Peyer's patch (tissue), 4 donors: ENCODE data around the gene CCDC38. TPM values are rescaled to one million over a fixed set of nuclear protein-coding genes. Genes with fewer than 3 reads are reported as not detected.

Experiments
- DNase-seq, 3 donors: peaks; one replicate each; pipeline ENCODE4 v3.0.0-alpha.2; 2017 to 2019
- H3K27ac ChIP-seq, 4 donors: fragments of 200-600 bp; sonication (generic); one replicate each; pipeline ENCODE4 v1.5.1; 2016 to 2019
- H3K27me3 ChIP-seq, 2 donors: fragments of 200-600 bp; sonication (generic); one replicate each; pipeline ENCODE4 v1.5.1; 2019
- H3K36me3 ChIP-seq, 3 donors: fragments of 200-600 bp; sonication (generic); one replicate each; pipeline ENCODE4 v1.5.1; 2016 to 2019
- H3K4me1 ChIP-seq, 4 donors: fragments of 200-600 bp; sonication (generic); one replicate each; pipeline ENCODE4 v1.5.1; 2016 to 2019
- H3K4me3 ChIP-seq, 4 donors: fragments of 200-600 bp; sonication (generic); 1 replicate in 3 of 4; 2 replicates in 1 of 4; pipeline ENCODE4 v1.5.1; 2016 to 2019; ENCODE audit warnings: mild to moderate bottlenecking in 1 of 4
- H3K9me3 ChIP-seq, 4 donors: fragments of 200-600 bp; sonication (generic); one replicate each; pipeline ENCODE4 v1.5.1; 2016 to 2019; ENCODE audit warnings: mild to moderate bottlenecking in 1 of 4
- POLR2A ChIP-seq, 2 donors: fragments of 450-650 bp; IDR thresholded peaks; one replicate each; pipeline ENCODE4 v1.5.1; 2017; ENCODE audit warnings: antibody characterized with exemption in 2 of 2, mild to moderate bottlenecking in 2 of 2, moderate library complexity in 2 of 2
- total RNA-seq, 4 donors: library from RNA; depleted of rRNA; stranded (reverse); fragments of >200 nt; gene quantifications; one replicate each; pipeline ENCODE4 v1.1.0, GENCODE V29; 2016
- TF ChIP-seq, protein P1 (sequence below), 6 experiments: fragments of 450-650 bp in 4 of 6; fragments of 200-600 bp in 2 of 6; sonication (generic) in 1 of 6; IDR thresholded peaks; one replicate each; pipeline ENCODE4 v1.5.1; 2017 to 2019; ENCODE audit warnings: antibody characterized with exemption in 6 of 6, mild to moderate bottlenecking in 3 of 6, moderate library complexity in 1 of 6

CCDC38 gene
- total RNA-seq, 4 donors from 2014 or later, result not detected

DNA sequence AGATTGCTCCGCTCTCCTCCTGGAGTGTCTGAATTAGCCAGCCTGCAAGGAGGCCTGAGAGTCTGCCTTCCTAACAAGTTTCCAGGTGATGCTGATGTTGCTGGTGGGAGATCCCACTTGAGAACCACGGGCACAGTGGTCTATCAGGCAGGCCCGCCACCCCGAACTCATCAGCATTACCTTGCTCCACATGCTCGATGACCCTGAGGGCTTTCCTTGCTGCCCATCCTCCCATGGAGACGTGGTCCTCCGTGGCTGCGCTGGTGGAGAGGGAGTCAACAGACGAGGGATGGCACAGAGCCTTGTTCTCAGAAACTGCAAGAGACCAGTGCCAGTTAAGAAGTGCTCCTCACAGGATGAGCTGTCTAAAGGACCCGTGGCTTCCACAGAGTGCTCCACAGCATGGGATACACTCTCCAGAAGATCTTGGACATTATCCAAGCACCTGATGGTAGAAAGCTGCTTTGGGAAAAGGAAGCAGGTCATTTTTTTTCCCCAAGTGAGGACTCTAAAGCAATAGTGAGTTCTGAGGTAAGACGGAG is 35.4 kb upstream of the CCDC38 start:
- H3K4me1 ChIP-seq, result peaks cover 0 to 5% (median 0%) of the 10 kb centered on the region in 4 donors
- no peak overlapping the region for H3K27ac ChIP-seq
- no peak for TF ChIP-seq POLR2A (IDR thresholded peaks at IDR 0.05)
- TF ChIP-seq, protein P1, sequence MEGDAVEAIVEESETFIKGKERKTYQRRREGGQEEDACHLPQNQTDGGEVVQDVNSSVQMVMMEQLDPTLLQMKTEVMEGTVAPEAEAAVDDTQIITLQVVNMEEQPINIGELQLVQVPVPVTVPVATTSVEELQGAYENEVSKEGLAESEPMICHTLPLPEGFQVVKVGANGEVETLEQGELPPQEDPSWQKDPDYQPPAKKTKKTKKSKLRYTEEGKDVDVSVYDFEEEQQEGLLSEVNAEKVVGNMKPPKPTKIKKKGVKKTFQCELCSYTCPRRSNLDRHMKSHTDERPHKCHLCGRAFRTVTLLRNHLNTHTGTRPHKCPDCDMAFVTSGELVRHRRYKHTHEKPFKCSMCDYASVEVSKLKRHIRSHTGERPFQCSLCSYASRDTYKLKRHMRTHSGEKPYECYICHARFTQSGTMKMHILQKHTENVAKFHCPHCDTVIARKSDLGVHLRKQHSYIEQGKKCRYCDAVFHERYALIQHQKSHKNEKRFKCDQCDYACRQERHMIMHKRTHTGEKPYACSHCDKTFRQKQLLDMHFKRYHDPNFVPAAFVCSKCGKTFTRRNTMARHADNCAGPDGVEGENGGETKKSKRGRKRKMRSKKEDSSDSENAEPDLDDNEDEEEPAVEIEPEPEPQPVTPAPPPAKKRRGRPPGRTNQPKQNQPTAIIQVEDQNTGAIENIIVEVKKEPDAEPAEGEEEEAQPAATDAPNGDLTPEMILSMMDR (IDR thresholded peaks at IDR 0.05), result no peak
- H3K4me3 ChIP-seq, result no peak overlapping the region
- no peak for DNase-seq
- no peaks in the 10 kb centered on the region for H3K36me3 ChIP-seq
- no peaks in the 10 kb centered on the region for H3K9me3 ChIP-seq
- no peaks in the 10 kb centered on the region for H3K27me3 ChIP-seq

DNA sequence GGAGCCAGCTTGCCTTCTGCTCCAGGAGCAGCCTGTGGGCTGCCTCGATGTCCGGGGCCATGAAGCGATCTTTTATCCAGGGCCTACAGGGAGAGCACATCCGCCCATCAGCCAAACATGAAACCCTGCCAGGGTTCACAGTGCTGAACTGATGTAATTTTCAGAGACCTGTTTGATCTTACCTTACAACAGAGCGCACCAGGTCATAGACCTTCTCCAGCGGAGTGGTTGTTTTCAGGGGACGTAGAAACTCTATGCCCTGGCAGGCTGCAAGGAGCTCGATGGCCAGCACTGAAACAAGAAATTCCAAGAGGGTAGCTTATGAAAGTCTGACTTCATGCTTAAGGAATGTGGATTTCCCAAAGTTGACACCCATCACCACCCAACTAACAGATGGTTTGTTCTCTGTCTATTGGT is 34.0 kb upstream of the CCDC38 start:
- TF ChIP-seq POLR2A (IDR thresholded peaks at IDR 0.05), result no peak
- TF ChIP-seq, protein P1 (IDR thresholded peaks at IDR 0.05), result no peak
- Histone ChIP-seq H3K9me3 (no peaks in the 10 kb centered on the region), H3K4me3 (no peak overlapping the region), H3K4me1 (peaks cover 0 to 5% (median 0%) of the 10 kb centered on the region in 4 donors), H3K27me3 (no peaks in the 10 kb centered on the region), H3K27ac (no peak overlapping the region), H3K36me3 (no peaks in the 10 kb centered on the region)
- DNase-seq, result no peak

DNA sequence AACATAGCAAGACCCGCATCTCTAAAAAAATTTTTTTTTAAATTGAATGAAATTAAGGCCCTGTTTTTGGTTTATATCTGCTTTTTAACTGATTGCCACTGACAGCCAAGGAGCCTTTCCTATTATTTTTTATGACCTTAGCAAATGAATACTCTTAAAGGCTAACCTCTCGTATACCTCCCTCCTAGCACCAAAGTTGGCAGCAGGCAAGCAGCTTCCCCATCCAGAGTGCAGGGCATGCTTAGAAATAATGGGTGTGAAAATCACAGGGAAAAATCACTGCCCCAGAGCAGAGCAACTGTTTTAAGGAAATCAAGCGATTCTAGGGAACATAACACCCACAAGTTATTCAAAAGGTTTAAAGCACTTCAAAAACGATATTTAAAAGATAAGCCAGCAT is 33.1 kb upstream of the CCDC38 start:
- H3K4me1 ChIP-seq, result peaks cover 0 to 5% (median 0%) of the 10 kb centered on the region in 4 donors
- DNase-seq, result no peak
- H3K9me3 ChIP-seq, result no peaks in the 10 kb centered on the region
- TF ChIP-seq, protein P1 (IDR thresholded peaks at IDR 0.05), result no peak
- H3K4me3 ChIP-seq, result no peak overlapping the region
- no peaks in the 10 kb centered on the region for H3K27me3 ChIP-seq
- H3K36me3 ChIP-seq, result no peaks in the 10 kb centered on the region
- no peak overlapping the region for H3K27ac ChIP-seq

- Histone ChIP-seq H3K9me3 (no peaks in the 10 kb centered on the region), H3K4me1 (peaks cover 0 to 5% (median 0%) of the 10 kb centered on the region in 4 donors), H3K36me3 (no peaks in the 10 kb centered on the region), H3K4me3 (no peak overlapping the region), H3K27me3 (no peaks in the 10 kb centered on the region), H3K27ac (no peak overlapping the region)
- no peak for DNase-seq
- no peak for TF ChIP-seq POLR2A (IDR thresholded peaks at IDR 0.05)
- TF ChIP-seq, protein P1 (IDR thresholded peaks at IDR 0.05), result no peak
Observed at GRCh38 chr12:95974358-95974757, 31.9 kb upstream of the CCDC38 start.

- Histone ChIP-seq H3K9me3 (no peaks in the 10 kb centered on the region), H3K36me3 (no peaks in the 10 kb centered on the region), H3K27me3 (no peaks in the 10 kb centered on the region), H3K4me3 (no peak overlapping the region), H3K4me1 (peaks cover 0 to 5% (median 0%) of the 10 kb centered on the region in 4 donors), H3K27ac (no peak overlapping the region)
- no peak for DNase-seq
- no peak for TF ChIP-seq POLR2A (IDR thresholded peaks at IDR 0.05)
- TF ChIP-seq, protein P1 (IDR thresholded peaks at IDR 0.05), result no peak
Observed at GRCh38 chr12:95972832-95973456, 30.5 kb upstream of the CCDC38 start.
